ENCODE measurements around the gene KRTAP9-2.
"Not testable (repeated sequence)": the region's sequence is repeated elsewhere in the genome, so short reads cannot be mapped to it uniquely, and the experiment has no call there.

GRCh38 chr17:41246995-41247787 lies 20.7 kb downstream of the KRTAP9-2 start:
- TF ChIP-seq CTCF, POLR2A (IDR thresholded peaks at IDR 0.05): not testable (repeated sequence)

Data from vagina (tissue), 2 donors.